ENCODE measurements around the gene ACOT7. TPM values are rescaled to one million over a fixed set of nuclear protein-coding genes. Genes with fewer than 3 reads are reported as not detected.

Gene ACOT7
- total and polyA plus RNA-seq, 2 experiments from 2014 or later = 167 to 169 TPM

- H3K9me3 Mint-ChIP-seq = no peaks in the 10 kb centered on the region
- H3K4me3 ChIP-seq = no peak overlapping the region
- H2AFZ ChIP-seq = no peak overlapping the region
- peaks cover 29% of the 10 kb centered on the region for H3K27me3 Mint-ChIP-seq (ENCODE audit: insufficient read depth, low read depth, poor library complexity)
- ATAC-seq (no peak), DNase-seq (ENCODE audit: low spot score) (no peak)
- H3K36me3 ChIP-seq (ENCODE audit: insufficient read depth) = no peaks in the 10 kb centered on the region
- no peaks in the 10 kb centered on the region for H3K79me2 ChIP-seq (replicated peaks; ENCODE audit: insufficient read depth)
- TF ChIP-seq ZNF331 (CRISPR knock-in tag; IDR thresholded peaks at IDR 0.05; ENCODE audit: low read depth) (no peak), EZH2phosphoT487 (IDR thresholded peaks at IDR 0.05; ENCODE audit: unreplicated experiment) (no peak), CREB1 (CRISPR knock-in tag; IDR thresholded peaks at IDR 0.05; ENCODE audit: low read depth) (no peak), NANOG (IDR thresholded peaks at IDR 0.05; ENCODE audit: borderline replicate concordance) (no peak), STAT1 (IDR thresholded peaks at IDR 0.05; ENCODE audit: unreplicated experiment) (no peak), REST (IDR thresholded peaks at IDR 0.05; ENCODE audit: unreplicated experiment) (no peak), JUNB (IDR thresholded peaks at IDR 0.05; ENCODE audit: unreplicated experiment) (no peak), CTCF (conservative IDR thresholded peaks at IDR 0.05; ENCODE audit: low read depth in 2 of 2) (no peak), ETS1 (IDR thresholded peaks at IDR 0.05) (no peak), EZH2 (IDR thresholded peaks at IDR 0.05; ENCODE audit: low read depth, unreplicated experiment) (no peak), POLR2AphosphoS5 (IDR thresholded peaks at IDR 0.05; ENCODE audit: low read depth) (no peak)
- no peaks in the 10 kb centered on the region for H3F3A ChIP-seq (replicated peaks; ENCODE audit: low read depth)
- H3K27ac Mint-ChIP-seq = no peak overlapping the region
- H3K27me3 ChIP-seq (ENCODE audit: insufficient read depth) = peaks cover 13% of the 10 kb centered on the region
- H3K4me1 ChIP-seq (ENCODE audit: insufficient read depth) = no peaks in the 10 kb centered on the region
- no peak overlapping the region for H3K4me2 ChIP-seq
- H3K4me3 Mint-ChIP-seq = no peak overlapping the region
- no peaks in the 10 kb centered on the region for H3K36me3 Mint-ChIP-seq (ENCODE audit: low read depth)
- peaks cover 13% of the 10 kb centered on the region for H3K4me1 Mint-ChIP-seq
- no peaks in the 10 kb centered on the region for H3K9me2 ChIP-seq (ENCODE audit: insufficient read depth)
- no peaks in the 10 kb centered on the region for H4K20me1 ChIP-seq (replicated peaks; ENCODE audit: insufficient read depth)
- H3K27ac ChIP-seq (ENCODE audit: low read depth) = no peak overlapping the region
These were observed 42.0 kb upstream of the ACOT7 start for GRCh38 chr1:6435547-6435946.

All from GM23338 (cell line).